B cell (primary cell): ENCODE results near the gene PGP.

Experiments
- EZH2 ChIP-seq: IDR thresholded peaks from 2 replicates; pipeline ENCODE4 v1.6.1; 2012; ENCODE audit warnings: borderline replicate concordance, low read depth, mild to moderate bottlenecking, moderate library complexity, low read length; ENCODE audit not compliant: insufficient read depth, poor library complexity, severe bottlenecking
- TF ChIP-seq, protein P1 (sequence below): fragments of 200-600 bp; IDR thresholded peaks from one replicate; pipeline ENCODE4 v1.8.0; 2022; ENCODE audit warnings: antibody characterized with exemption, mild to moderate bottlenecking

DNA sequence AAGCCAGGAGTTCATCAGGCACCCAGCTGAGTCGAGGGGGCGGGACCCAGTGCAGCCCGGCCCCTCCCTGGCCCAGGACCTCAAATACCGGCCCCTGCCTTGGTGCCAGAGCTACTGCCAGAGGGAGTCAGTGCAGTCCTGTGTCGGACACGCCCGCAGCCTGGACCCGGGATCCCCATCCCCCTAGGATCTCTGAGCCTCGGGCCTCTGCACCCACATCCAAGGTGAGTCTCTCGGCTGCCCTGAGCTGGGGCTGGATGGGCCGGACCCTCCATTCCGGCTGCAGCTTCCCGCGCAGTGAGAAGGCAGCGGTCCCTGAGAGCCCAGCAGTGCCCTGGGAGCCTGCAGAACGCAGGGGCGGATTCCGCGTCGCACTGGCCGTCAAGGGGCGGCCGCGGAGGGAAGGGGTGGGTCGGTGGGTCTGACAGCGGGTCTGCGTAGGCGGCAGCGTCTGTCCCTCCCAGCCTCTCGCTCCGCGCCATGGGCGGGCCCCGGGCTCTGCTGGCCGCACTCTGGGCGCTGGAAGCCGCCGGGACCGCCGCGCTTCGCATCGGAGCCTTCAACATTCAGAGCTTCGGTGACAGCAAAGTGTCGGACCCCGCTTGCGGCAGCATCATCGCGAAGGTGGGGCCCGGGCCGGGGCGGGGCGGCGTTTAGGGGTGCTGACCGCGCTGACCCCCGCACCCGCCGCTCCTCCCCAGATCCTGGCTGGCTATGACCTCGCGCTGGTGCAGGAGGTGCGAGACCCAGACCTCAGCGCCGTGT is 21.9 kb upstream of the PGP start, which contains the start of gene DNASE1L2:
- no peak for TF ChIP-seq EZH2
- TF ChIP-seq, protein P1, sequence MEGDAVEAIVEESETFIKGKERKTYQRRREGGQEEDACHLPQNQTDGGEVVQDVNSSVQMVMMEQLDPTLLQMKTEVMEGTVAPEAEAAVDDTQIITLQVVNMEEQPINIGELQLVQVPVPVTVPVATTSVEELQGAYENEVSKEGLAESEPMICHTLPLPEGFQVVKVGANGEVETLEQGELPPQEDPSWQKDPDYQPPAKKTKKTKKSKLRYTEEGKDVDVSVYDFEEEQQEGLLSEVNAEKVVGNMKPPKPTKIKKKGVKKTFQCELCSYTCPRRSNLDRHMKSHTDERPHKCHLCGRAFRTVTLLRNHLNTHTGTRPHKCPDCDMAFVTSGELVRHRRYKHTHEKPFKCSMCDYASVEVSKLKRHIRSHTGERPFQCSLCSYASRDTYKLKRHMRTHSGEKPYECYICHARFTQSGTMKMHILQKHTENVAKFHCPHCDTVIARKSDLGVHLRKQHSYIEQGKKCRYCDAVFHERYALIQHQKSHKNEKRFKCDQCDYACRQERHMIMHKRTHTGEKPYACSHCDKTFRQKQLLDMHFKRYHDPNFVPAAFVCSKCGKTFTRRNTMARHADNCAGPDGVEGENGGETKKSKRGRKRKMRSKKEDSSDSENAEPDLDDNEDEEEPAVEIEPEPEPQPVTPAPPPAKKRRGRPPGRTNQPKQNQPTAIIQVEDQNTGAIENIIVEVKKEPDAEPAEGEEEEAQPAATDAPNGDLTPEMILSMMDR = no peak
